ENCODE measurements around the gene CHRD. TPM values are rescaled to one million over a fixed set of nuclear protein-coding genes. Genes with fewer than 3 reads are reported as not detected.

CHRD gene
- total and polyA plus RNA-seq, 8 donors = 5.2 to 27.2 (median 7.0) TPM

DNA sequence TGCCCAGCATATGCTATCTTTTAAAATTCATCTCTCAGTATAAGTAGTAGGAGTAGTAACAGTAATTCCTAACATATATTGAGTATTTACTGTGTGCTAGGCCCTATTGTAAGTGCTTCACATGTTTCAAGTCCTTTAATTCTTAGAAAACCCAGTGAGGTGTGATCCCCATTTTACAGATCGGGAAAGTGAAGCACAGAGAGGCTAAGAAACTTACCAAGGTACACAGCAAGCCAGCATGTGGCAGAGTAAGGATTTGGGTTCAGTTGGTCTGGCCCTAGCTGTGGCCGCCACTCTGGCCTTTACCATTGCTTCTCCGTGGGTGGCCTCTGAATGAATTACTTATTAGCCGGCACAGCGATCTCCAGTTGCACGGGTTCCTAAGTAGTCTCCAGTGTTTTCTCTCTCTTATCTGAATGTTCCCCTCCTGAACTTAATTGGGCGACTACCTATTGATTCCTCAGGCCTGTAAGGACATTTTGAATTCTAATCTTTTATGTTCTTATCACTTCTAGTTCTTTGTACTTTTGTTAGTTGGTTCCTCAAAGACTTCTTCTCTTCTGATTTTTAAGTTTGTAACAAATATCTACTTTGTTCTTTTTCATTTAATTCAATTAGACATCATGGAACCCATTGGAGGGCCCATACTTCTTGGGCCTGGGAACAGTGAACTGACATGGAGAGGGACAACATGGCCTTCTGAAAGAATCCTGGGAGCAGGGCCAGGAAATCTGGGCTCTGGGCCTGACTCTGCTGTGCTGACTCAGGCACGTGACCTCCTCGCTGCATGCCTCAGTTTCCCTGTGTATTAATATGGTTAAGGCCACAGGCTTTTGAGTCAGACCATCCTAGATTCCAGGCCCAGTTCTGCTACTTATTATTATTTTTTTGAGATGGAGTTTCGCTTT lies 30.0 kb upstream of the CHRD start:
- DNase-seq = no peak
- WGBS, 5 donors = 53 to 66% (median 63%) methylated on average over 10 of the region's 10 CpGs
- Histone ChIP-seq H3K4me3 (no peak overlapping the region), H3K9me3 (no peaks in the 10 kb centered on the region), H3K27ac (no peak overlapping the region), H3K27me3 (no peaks in the 10 kb centered on the region), H3K4me1 (peaks cover 5 to 38% (median 26%) of the 10 kb centered on the region in 4 donors), H3K36me3 (peaks cover 3 to 18% (median 12%) of the 10 kb centered on the region in 4 donors)
- TF ChIP-seq POLR2AphosphoS5 (IDR thresholded peaks at IDR 0.05) (no peak), POLR2A (IDR thresholded peaks at IDR 0.05) (no peak), EP300 (IDR thresholded peaks at IDR 0.05) (no peak)
- TF ChIP-seq, protein P1, sequence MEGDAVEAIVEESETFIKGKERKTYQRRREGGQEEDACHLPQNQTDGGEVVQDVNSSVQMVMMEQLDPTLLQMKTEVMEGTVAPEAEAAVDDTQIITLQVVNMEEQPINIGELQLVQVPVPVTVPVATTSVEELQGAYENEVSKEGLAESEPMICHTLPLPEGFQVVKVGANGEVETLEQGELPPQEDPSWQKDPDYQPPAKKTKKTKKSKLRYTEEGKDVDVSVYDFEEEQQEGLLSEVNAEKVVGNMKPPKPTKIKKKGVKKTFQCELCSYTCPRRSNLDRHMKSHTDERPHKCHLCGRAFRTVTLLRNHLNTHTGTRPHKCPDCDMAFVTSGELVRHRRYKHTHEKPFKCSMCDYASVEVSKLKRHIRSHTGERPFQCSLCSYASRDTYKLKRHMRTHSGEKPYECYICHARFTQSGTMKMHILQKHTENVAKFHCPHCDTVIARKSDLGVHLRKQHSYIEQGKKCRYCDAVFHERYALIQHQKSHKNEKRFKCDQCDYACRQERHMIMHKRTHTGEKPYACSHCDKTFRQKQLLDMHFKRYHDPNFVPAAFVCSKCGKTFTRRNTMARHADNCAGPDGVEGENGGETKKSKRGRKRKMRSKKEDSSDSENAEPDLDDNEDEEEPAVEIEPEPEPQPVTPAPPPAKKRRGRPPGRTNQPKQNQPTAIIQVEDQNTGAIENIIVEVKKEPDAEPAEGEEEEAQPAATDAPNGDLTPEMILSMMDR (IDR thresholded peaks at IDR 0.05) = no peak
- intact Hi-C loops (cut with DNase I; ENCODE audit: low total_unique reads) = loop anchor here (10.0 kb wide), 1 partner anchor 45 kb away; no protein-coding TSS in a partner anchor

DNA sequence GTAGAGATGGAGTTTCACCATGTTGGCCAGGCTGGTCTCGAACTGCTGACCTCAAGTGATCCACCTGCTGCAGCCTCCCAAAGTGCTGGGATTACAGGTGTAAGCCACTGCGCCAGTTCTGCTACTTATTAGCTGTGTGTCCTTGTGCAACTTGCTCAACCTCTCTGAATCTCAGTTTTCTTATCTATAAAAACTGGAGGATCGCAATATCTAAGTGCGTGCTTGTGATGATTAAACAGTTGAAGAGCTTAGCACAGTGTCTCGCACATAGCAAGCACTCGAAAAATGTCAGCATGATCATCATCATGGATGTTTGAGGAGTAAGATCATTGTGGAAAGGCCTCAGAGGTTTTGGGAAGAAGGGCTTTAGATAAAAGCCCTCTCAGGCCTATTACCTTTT lies 29.2 kb upstream of the CHRD start:
- TF ChIP-seq EP300 (IDR thresholded peaks at IDR 0.05) (no peak), POLR2A (IDR thresholded peaks at IDR 0.05) (no peak), POLR2AphosphoS5 (IDR thresholded peaks at IDR 0.05) (no peak)
- TF ChIP-seq, protein P1 (IDR thresholded peaks at IDR 0.05) = no peak
- intact Hi-C loops (cut with DNase I; ENCODE audit: low total_unique reads) = loop anchor here (10.0 kb wide), 1 partner anchor 46 kb away; no protein-coding TSS in a partner anchor
- peaks cover 0 to 19% (median 15%) of the 10 kb centered on the region in 4 donors for H3K36me3 ChIP-seq

GRCh38 chr3:184351511-184352148 lies 28.2 kb upstream of the CHRD start:
- Histone ChIP-seq H3K27ac (peak overlapping the region in 1 of 5 donors; percentile 7), H3K4me1 (peaks cover 5 to 33% (median 20%) of the 10 kb centered on the region in 4 donors), H3K9me3 (no peaks in the 10 kb centered on the region), H3K36me3 (peaks cover 0 to 27% (median 11%) of the 10 kb centered on the region in 4 donors), H3K27me3 (no peaks in the 10 kb centered on the region), H3K4me3 (no peak overlapping the region)
- TF ChIP-seq EP300 (IDR thresholded peaks at IDR 0.05) = no peak
- TF ChIP-seq, protein P1 (IDR thresholded peaks at IDR 0.05) = no peak
- TF ChIP-seq POLR2AphosphoS5 (IDR thresholded peaks at IDR 0.05) = no peak
- TF ChIP-seq POLR2A (IDR thresholded peaks at IDR 0.05) = no peak
- WGBS, 5 donors = 38 to 52% (median 42%) methylated on average over 8 to 9 of the region's 9 CpGs
- intact Hi-C loops (cut with DNase I; ENCODE audit: low total_unique reads) = loop anchor here (10.0 kb wide), 1 partner anchor 47 kb away; no protein-coding TSS in a partner anchor
- no peak for DNase-seq

More for the DNA sequence above, 29.2 kb upstream of the CHRD start:
- 96 to 98% (median 96%) methylated on average over 6 of the region's 6 CpGs for WGBS, 5 donors
- DNase-seq = no peak
- H3K4me1 ChIP-seq = peaks cover 5 to 34% (median 23%) of the 10 kb centered on the region in 4 donors
- no peak overlapping the region for H3K27ac ChIP-seq
- H3K27me3 ChIP-seq = no peaks in the 10 kb centered on the region
- no peaks in the 10 kb centered on the region for H3K9me3 ChIP-seq
- no peak overlapping the region for H3K4me3 ChIP-seq

DNA sequence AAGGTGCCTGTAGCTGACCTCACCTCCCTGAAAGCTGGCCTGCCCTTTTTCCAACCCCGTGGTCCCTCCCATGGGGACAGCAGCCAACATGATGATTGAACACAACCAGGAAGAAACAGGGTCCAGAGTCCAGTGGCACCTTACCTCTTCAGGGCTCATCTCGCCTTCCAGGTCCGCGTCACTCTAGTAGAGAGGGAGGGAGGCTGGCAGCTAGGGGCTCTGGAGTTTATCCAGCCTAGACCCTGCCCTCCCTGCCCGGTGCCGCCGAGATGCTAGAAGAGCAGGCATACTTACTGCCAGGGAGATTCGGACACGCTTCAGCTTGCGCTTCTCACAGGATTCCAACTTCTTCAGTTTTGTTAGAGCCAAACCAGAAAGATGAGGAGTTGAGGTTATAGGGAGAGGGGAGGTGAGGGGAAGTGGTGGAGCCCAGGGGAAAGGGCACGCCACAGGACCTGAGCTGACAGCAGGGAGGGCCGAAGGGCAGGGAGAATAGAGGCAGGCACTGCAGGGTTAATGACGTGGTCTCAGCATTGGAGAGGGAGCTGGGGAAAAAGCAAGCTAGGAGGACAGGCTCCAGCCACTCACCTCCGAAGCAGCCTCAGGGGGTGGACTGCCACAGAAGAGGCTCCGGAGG lies 27.6 kb upstream of the CHRD start:
- Histone ChIP-seq H3K4me3 (no peak overlapping the region), H3K27ac (peak overlapping the region in 4 of 5 donors; percentile 0 to 20 (median 14)), H3K27me3 (no peaks in the 10 kb centered on the region), H3K36me3 (peaks cover 0 to 33% (median 15%) of the 10 kb centered on the region in 4 donors), H3K9me3 (no peaks in the 10 kb centered on the region), H3K4me1 (peaks cover 5 to 33% (median 20%) of the 10 kb centered on the region in 4 donors)
- 51 to 70% (median 56%) methylated on average over 10 to 15 of the region's 15 CpGs for WGBS, 5 donors
- intact Hi-C loops (cut with DNase I; ENCODE audit: low total_unique reads) = loop anchor here (10.0 kb wide), 1 partner anchor 47 kb away; no protein-coding TSS in a partner anchor
- DNase-seq = peak; percentile 78 to 81
- TF ChIP-seq EP300 (IDR thresholded peaks at IDR 0.05) = no peak
- TF ChIP-seq, protein P1 (IDR thresholded peaks at IDR 0.05) = no peak
- TF ChIP-seq POLR2AphosphoS5 (IDR thresholded peaks at IDR 0.05) = peak in 1 of 3 donors; percentile 47
- no peak for TF ChIP-seq POLR2A (IDR thresholded peaks at IDR 0.05)

Measured in stomach (tissue), 9 donors.